GM12878 (cell line): Measurements from ENCODE around the gene NOB1. TPM values are rescaled to one million over a fixed set of nuclear protein-coding genes. Genes with fewer than 3 reads are reported as not detected.

Experiments used
- ASH2L ChIP-seq: fragments of 300-600, 200-600 bp; sonication (generic); IDR thresholded peaks from 2 replicates; pipeline ENCODE4 v1.6.1; 2017; ENCODE audit warnings: low read depth, mild to moderate bottlenecking, borderline replicate concordance
- BHLHE40 ChIP-seq, 2 experiments: fragments of 450-650 bp in 1 of 2; IDR thresholded peaks; 2 replicates each; pipeline ENCODE4 v1.6.1; 2011 to 2017; ENCODE audit warnings: low read depth in 2 of 2, borderline replicate concordance in 1 of 2, improper control_type of control experiment in 1 of 2, low read length in 1 of 2, mild to moderate bottlenecking in 1 of 2
- BMI1 ChIP-seq: fragments of 450-650 bp; IDR thresholded peaks from 2 replicates; pipeline ENCODE4 v1.6.1; 2016; ENCODE audit warnings: mild to moderate bottlenecking, moderate library complexity, borderline replicate concordance
- CBFB ChIP-seq: IDR thresholded peaks from 2 replicates; pipeline ENCODE4 v1.6.1; 2016; ENCODE audit warnings: antibody characterized with exemption, low read depth
- E2F8 ChIP-seq: fragments of 450-650 bp; IDR thresholded peaks from 2 replicates; pipeline ENCODE4 v1.6.1; 2018; ENCODE audit warnings: mild to moderate bottlenecking, low read depth, moderate library complexity; ENCODE audit not compliant: partially characterized antibody
- ELK1 ChIP-seq: IDR thresholded peaks from 2 replicates; pipeline ENCODE4 v1.6.1; 2012; ENCODE audit warnings: low read depth, low read length, improper control_type of control experiment
- EP300 ChIP-seq, 2 experiments: fragments of 150-350 bp in 1 of 2; IDR thresholded peaks; 2 replicates each; pipeline ENCODE4 v1.6.1; 2011 to 2012; ENCODE audit warnings: low read depth in 2 of 2, low read length in 2 of 2, borderline replicate concordance in 1 of 2, improper control_type of control experiment in 1 of 2, inconsistent platforms in 1 of 2; ENCODE audit not compliant: control insufficient read depth in 1 of 2
- ESRRA ChIP-seq: IDR thresholded peaks from 2 replicates; pipeline ENCODE4 v1.6.1; 2012; ENCODE audit warnings: mild to moderate bottlenecking, low read length, improper control_type of control experiment
- FOS ChIP-seq: IDR thresholded peaks from 3 replicates; pipeline ENCODE4 v1.6.1; 2011; ENCODE audit warnings: borderline replicate concordance; ENCODE audit not compliant: insufficient read length; ENCODE audit errors: extremely low read depth
- FOXM1 ChIP-seq: IDR thresholded peaks from 2 replicates; pipeline ENCODE4 v1.6.1; 2012; ENCODE audit warnings: low read depth, mild to moderate bottlenecking, inconsistent platforms, low read length, moderate library complexity
- IKZF1 ChIP-seq: fragments of 450-650 bp; conservative IDR thresholded peaks from 2 replicates; pipeline ENCODE4 v1.6.1; 2017; ENCODE audit warnings: antibody characterized with exemption, mild to moderate bottlenecking
- IRF4 ChIP-seq: IDR thresholded peaks from 2 replicates; pipeline ENCODE4 v1.6.1; 2011; ENCODE audit warnings: low read depth, low read length
- KDM1A ChIP-seq: fragments of 200-600 bp; sonication (generic); IDR thresholded peaks from 2 replicates; pipeline ENCODE4 v1.6.1; 2016; ENCODE audit warnings: borderline replicate concordance
- NR2C1 ChIP-seq: fragments of 450-650 bp; IDR thresholded peaks from 2 replicates; pipeline ENCODE4 v1.6.1; 2017; ENCODE audit warnings: antibody characterized with exemption, mild to moderate bottlenecking, moderate library complexity
- PAX5 ChIP-seq: IDR thresholded peaks from 2 replicates; pipeline ENCODE4 v1.6.1; 2011; ENCODE audit warnings: low read depth, low read length, borderline replicate concordance
- PKNOX1 ChIP-seq: fragments of 450-650 bp; IDR thresholded peaks from 2 replicates; pipeline ENCODE4 v1.6.1; 2016; ENCODE audit warnings: mild to moderate bottlenecking
- POU2F2 ChIP-seq: IDR thresholded peaks from 3 replicates; pipeline ENCODE4 v1.6.1; 2011; ENCODE audit warnings: low read depth, mild to moderate bottlenecking, low read length, borderline replicate concordance
- RAD51 ChIP-seq: fragments of 450-650 bp; IDR thresholded peaks from 2 replicates; pipeline ENCODE4 v1.6.1; 2016; ENCODE audit warnings: moderate library complexity, mild to moderate bottlenecking, inconsistent platforms
- RB1 ChIP-seq: fragments of 450-650 bp; formaldehyde crosslinking; IDR thresholded peaks from 2 replicates; pipeline ENCODE4 v1.6.1; 2017; ENCODE audit warnings: mild to moderate bottlenecking, borderline replicate concordance
- SIX5 ChIP-seq: IDR thresholded peaks from 2 replicates; pipeline ENCODE4 v1.6.1; 2011; ENCODE audit warnings: mild to moderate bottlenecking, low read depth, low read length, moderate library complexity; ENCODE audit not compliant: severe bottlenecking
- SUZ12 ChIP-seq: fragments of 200-600 bp; sonication (generic); IDR thresholded peaks from one replicate; pipeline ENCODE4 v1.6.1; 2018; ENCODE audit warnings: antibody characterized with exemption, mild to moderate bottlenecking; ENCODE audit not compliant: unreplicated experiment
- TAF1 ChIP-seq: IDR thresholded peaks from 2 replicates; pipeline ENCODE4 v1.6.1; 2011; ENCODE audit warnings: mild to moderate bottlenecking, low read depth, low read length, borderline replicate concordance
- ZBTB33 ChIP-seq: fragments of 450-650 bp; IDR thresholded peaks from 2 replicates; pipeline ENCODE4 v1.6.1; 2017; ENCODE audit warnings: mild to moderate bottlenecking
- polyA plus RNA-seq, 11 experiments: library from polyadenylated mRNA; depleted of rRNA in 4 of 11; unstranded in 6 of 11; stranded (reverse) in 5 of 11; fragments of >200 nt; fragmentation: Nextera tagmentation in 4 of 11; fragmentation: Illumina TruSeq in 1 of 11; extraction: Ambion mirVana in 4 of 11; extraction: Trizol in 1 of 11; gene quantifications; 1 replicate in 1 of 11; 2 replicates in 10 of 11; pipeline versions ENCODE4 v1.2.1 to v1.2.3, GENCODE V29; 2011 to 2016; ENCODE audit warnings: inconsistent platforms in 2 of 11, missing spikeins in 2 of 11, low read depth in 1 of 11
- total RNA-seq, 4 experiments: library from RNA; depleted of rRNA in 3 of 4; stranded (reverse); fragments of >200 nt in 3 of 4; fragmentation: Illumina TruSeq in 1 of 4; extraction: Trizol in 1 of 4; gene quantifications; 2 replicates each; pipeline versions ENCODE4 v1.2.1 to v1.2.3, GENCODE V29; 2013 to 2021

NOB1 gene
- total and polyA plus RNA-seq, 10 of the 15 experiments (the other 5 are each of a cell fraction or from before 2014, with no cell fraction given), result 31.1 to 117 (median 78.0) TPM

- 0 out of 2 replicates have a peak, but pooled peaks have one; percentile 38 for TF ChIP-seq PAX5
- no peak for TF ChIP-seq FOS
- TF ChIP-seq SIX5, result no peak
- TF ChIP-seq EP300 (IDR thresholded peaks at IDR 0.05; ENCODE audit: borderline replicate concordance in 1 of 2, control insufficient read depth in 1 of 2, low read depth in 2 of 2, low read length in 2 of 2), result no peak
- TF ChIP-seq IRF4, result no peak
- TF ChIP-seq TAF1, result peak; percentile 33; the same call in 1 of the 2 replicates
- peak; percentile 39; the same call in 1 of the 2 replicates for TF ChIP-seq IKZF1
- peak; percentile 37 to 78; a peak in 3 of 4 replicates for TF ChIP-seq BHLHE40 (IDR thresholded peaks at IDR 0.05; ENCODE audit: borderline replicate concordance in 1 of 2, low read depth in 2 of 2, low read length in 1 of 2)
- TF ChIP-seq POU2F2, result peak; percentile 11; the same call in 2 of the 3 replicates
- TF ChIP-seq E2F8, result no peak
- no peak for TF ChIP-seq ASH2L
- TF ChIP-seq FOXM1, result no peak
- no peak for TF ChIP-seq RB1
- TF ChIP-seq KDM1A, result no peak
- peak; percentile 96 for TF ChIP-seq BMI1
- no peak for TF ChIP-seq RAD51
- TF ChIP-seq ELK1, result peak; percentile 62; the same call in 1 of the 2 replicates
- peak; percentile 85 for TF ChIP-seq CBFB
- peak; percentile 42; the same call in 1 of the 2 replicates for TF ChIP-seq PKNOX1
- no peak for TF ChIP-seq ZBTB33
- 0 out of 2 replicates have a peak, but pooled peaks have one; percentile 44 for TF ChIP-seq ESRRA
- TF ChIP-seq NR2C1, result no peak
- no peak for TF ChIP-seq SUZ12
Measured at GRCh38 chr16:69726313-69727060, 28.2 kb downstream of the NOB1 start, which contains the start of gene NQO1 (continued).
